GM23248 (cell line): ENCODE data around the gene SLC7A10. TPM values are rescaled to one million over a fixed set of nuclear protein-coding genes. Genes with fewer than 3 reads are reported as not detected.

Experiments
- DNase-seq: peaks from one replicate; pipeline ENCODE4 v3.0.0-alpha.2; 2015
- H2AFZ ChIP-seq: fragments of 200-600 bp; sonication (generic); 2 replicates; pipeline ENCODE4 v1.6.1; 2016; ENCODE audit warnings: antibody characterized with exemption
- H3F3A ChIP-seq: fragments of 200-600 bp; sonication (generic); 2 replicates; pipeline ENCODE4 v1.6.1; 2016; ENCODE audit warnings: mild to moderate bottlenecking, antibody characterized with exemption, mixed run types; ENCODE audit not compliant: insufficient read depth
- H3K27ac ChIP-seq: fragments of 200-600 bp; sonication (generic); 2 replicates; pipeline ENCODE4 v1.5.1; 2016; ENCODE audit warnings: mild to moderate bottlenecking
- H3K27me3 ChIP-seq: fragments of 200-600 bp; sonication (generic); replicated peaks from 2 replicates; pipeline ENCODE4 v1.6.1; 2016; ENCODE audit warnings: mild to moderate bottlenecking; ENCODE audit not compliant: insufficient read depth
- H3K36me3 ChIP-seq: fragments of 200-600 bp; sonication (generic); 2 replicates; pipeline ENCODE4 v1.6.1; 2016; ENCODE audit warnings: low read depth, mild to moderate bottlenecking
- H3K4me1 ChIP-seq: fragments of 200-600 bp; sonication (generic); 2 replicates; pipeline ENCODE4 v1.6.1; 2016; ENCODE audit warnings: mild to moderate bottlenecking; ENCODE audit not compliant: insufficient read depth
- H3K4me2 ChIP-seq: fragments of 200-600 bp; sonication (generic); one replicate; pipeline ENCODE4 v1.6.1; 2016; ENCODE audit warnings: mild to moderate bottlenecking; ENCODE audit not compliant: unreplicated experiment
- H3K4me3 ChIP-seq: fragments of 200-600 bp; sonication (generic); 2 replicates; pipeline ENCODE4 v1.5.1; 2016; ENCODE audit warnings: mild to moderate bottlenecking
- H3K79me2 ChIP-seq: fragments of 200-600 bp; sonication (generic); 2 replicates; pipeline ENCODE4 v1.6.1; 2016; ENCODE audit warnings: mild to moderate bottlenecking; ENCODE audit not compliant: insufficient read depth
- H3K9ac ChIP-seq: fragments of 200-600 bp; sonication (generic); 2 replicates; pipeline ENCODE4 v1.6.1; 2016; ENCODE audit warnings: mild to moderate bottlenecking
- H3K9me2 ChIP-seq: fragments of 200-600 bp; sonication (generic); 2 replicates; pipeline ENCODE4 v1.6.1; 2016; ENCODE audit warnings: mixed run types, mild to moderate bottlenecking, moderate library complexity; ENCODE audit not compliant: insufficient read depth
- H3K9me3 ChIP-seq: fragments of 200-600 bp; sonication (generic); one replicate; pipeline ENCODE4 v1.6.1; 2017; ENCODE audit warnings: low read depth
- H4K20me1 ChIP-seq: fragments of 200-600 bp; sonication (generic); 2 replicates; pipeline ENCODE4 v1.6.0; 2016; ENCODE audit not compliant: insufficient read depth
- EZH2 ChIP-seq: fragments of 200-600 bp; sonication (generic); IDR thresholded peaks from 2 replicates; pipeline ENCODE4 v1.6.1; 2018; ENCODE audit warnings: antibody characterized with exemption, mild to moderate bottlenecking; ENCODE audit not compliant: insufficient read depth, poor library complexity, severe bottlenecking
- EZH2phosphoT487 ChIP-seq: fragments of 200-600 bp; sonication (generic); IDR thresholded peaks from 2 replicates; pipeline ENCODE4 v1.6.1; 2018; ENCODE audit warnings: antibody characterized with exemption, moderate library complexity, mild to moderate bottlenecking, low read depth; ENCODE audit not compliant: insufficient read depth
- WGBS, 2 experiments: methylation state at CpG; one replicate each; pipeline ENCODE4 v1.1.6; 2015 to 2017; ENCODE audit warnings: low lambda C conversion rate in 2 of 2, low coverage in 1 of 2; ENCODE audit errors: missing lambda C conversion rate in 2 of 2; 5-methylcytosine and 5-hydroxymethylcytosine counted together
- in situ Hi-C: fragments of 300-500 bp; cut with MboI; formaldehyde crosslinking; loops from 2 replicates; pipeline ENCODE4 v1.15.0; 2020
- polyA plus RNA-seq: library from polyadenylated mRNA; unstranded; fragments of >200 nt; fragmentation: Nextera tagmentation; extraction: Ambion mirVana; gene quantifications from 2 replicates; pipeline ENCODE4 v1.2.1, GENCODE V29; 2016
- total RNA-seq: library from RNA; depleted of rRNA; stranded (reverse); fragments of >200 nt; shearing (Covaris generic); gene quantifications from 2 replicates; pipeline ENCODE4 v1.2.3, GENCODE V29; 2014

Gene SLC7A10
- total and polyA plus RNA-seq, 2 experiments from 2014 or later: not detected

GRCh38 chr19:33205531-33206260 lies 20.0 kb downstream of the SLC7A10 start:
- H3K9me3 ChIP-seq: no peaks in the 10 kb centered on the region
- H3K4me2 ChIP-seq: no peak overlapping the region
- no peaks in the 10 kb centered on the region for H3K4me1 ChIP-seq
- H3K4me3 ChIP-seq: no peak overlapping the region
- no peak for DNase-seq
- H4K20me1 ChIP-seq: no peaks in the 10 kb centered on the region
- no peaks in the 10 kb centered on the region for H3K9me2 ChIP-seq
- 96 to 97% methylated on average over 56 to 62 of the region's 64 CpGs for WGBS, 2 experiments
- TF ChIP-seq EZH2phosphoT487: no peak
- TF ChIP-seq EZH2: no peak
- no peaks in the 10 kb centered on the region for H3K36me3 ChIP-seq
- no peaks in the 10 kb centered on the region for H3F3A ChIP-seq
- H3K27me3 ChIP-seq: no peaks in the 10 kb centered on the region
- H3K79me2 ChIP-seq: no peaks in the 10 kb centered on the region
- H2AFZ ChIP-seq: no peak overlapping the region
- no peak overlapping the region for H3K27ac ChIP-seq
- in situ Hi-C loops: no loop called here
- H3K9ac ChIP-seq: no peak overlapping the region

GRCh38 chr19:33205110-33205509 lies 20.5 kb downstream of the SLC7A10 start:
- H3K4me2 ChIP-seq: no peak overlapping the region
- H3K27me3 ChIP-seq: no peaks in the 10 kb centered on the region
- 94 to 96% methylated on average over 21 to 27 of the region's 27 CpGs for WGBS, 2 experiments
- H3K36me3 ChIP-seq: no peaks in the 10 kb centered on the region
- no peak overlapping the region for H3K27ac ChIP-seq
- H4K20me1 ChIP-seq: no peaks in the 10 kb centered on the region
- no peak overlapping the region for H3K4me3 ChIP-seq
- H3K9me3 ChIP-seq: no peaks in the 10 kb centered on the region
- no peak overlapping the region for H2AFZ ChIP-seq
- H3K9ac ChIP-seq: no peak overlapping the region
- no peaks in the 10 kb centered on the region for H3K79me2 ChIP-seq
- no peak for DNase-seq
- no peaks in the 10 kb centered on the region for H3F3A ChIP-seq
- no peaks in the 10 kb centered on the region for H3K4me1 ChIP-seq
- TF ChIP-seq EZH2phosphoT487 (no peak), EZH2 (no peak)
- H3K9me2 ChIP-seq: no peaks in the 10 kb centered on the region
- in situ Hi-C loops: no loop called here

- Histone ChIP-seq H3K4me3 (no peak overlapping the region), H3F3A (no peaks in the 10 kb centered on the region), H3K9me2 (no peaks in the 10 kb centered on the region), H3K4me2 (no peak overlapping the region), H2AFZ (no peak overlapping the region), H3K4me1 (no peaks in the 10 kb centered on the region), H3K27me3 (no peaks in the 10 kb centered on the region), H3K9ac (no peak overlapping the region), H3K36me3 (no peaks in the 10 kb centered on the region), H3K79me2 (no peaks in the 10 kb centered on the region), H3K27ac (no peak overlapping the region), H3K9me3 (no peaks in the 10 kb centered on the region), H4K20me1 (no peaks in the 10 kb centered on the region)
- no peak for DNase-seq
- WGBS, 2 experiments: 89 to 92% methylated on average over 29 to 32 of the region's 32 CpGs
- TF ChIP-seq EZH2 (no peak), EZH2phosphoT487 (no peak)
- in situ Hi-C loops: no loop called here
Measured at GRCh38 chr19:33204136-33204973, 21.3 kb downstream of the SLC7A10 start.

- Histone ChIP-seq H3K9ac (no peak overlapping the region), H3K27me3 (no peaks in the 10 kb centered on the region), H3K4me2 (no peak overlapping the region), H4K20me1 (no peaks in the 10 kb centered on the region), H3K4me1 (no peaks in the 10 kb centered on the region), H3F3A (no peaks in the 10 kb centered on the region), H3K79me2 (no peaks in the 10 kb centered on the region), H3K9me2 (no peaks in the 10 kb centered on the region), H3K4me3 (no peak overlapping the region), H3K9me3 (no peaks in the 10 kb centered on the region), H3K36me3 (no peaks in the 10 kb centered on the region), H3K27ac (no peak overlapping the region), H2AFZ (no peak overlapping the region)
- DNase-seq: no peak
- TF ChIP-seq EZH2: no peak
- no peak for TF ChIP-seq EZH2phosphoT487
- in situ Hi-C loops: no loop called here
- WGBS, 2 experiments: 83 to 84% methylated on average over 5 of the region's 6 CpGs
Measured at GRCh38 chr19:33203529-33203928, 22.1 kb downstream of the SLC7A10 start.
